ENCODE results near the gene MYF6. TPM values are rescaled to one million over a fixed set of nuclear protein-coding genes. Genes with fewer than 3 reads are reported as not detected.

Gene MYF6
- total RNA-seq (2021) (not detected in 2 replicates), Bru-seq, nascent RNA (not detected), BruChase-seq, experiment 1, labeled RNA remaining after a 2-hour chase (not detected), BruChase-seq, experiment 2, labeled RNA remaining after a 6-hour chase (not detected)
- long read RNA-seq = 0 reads

DNA sequence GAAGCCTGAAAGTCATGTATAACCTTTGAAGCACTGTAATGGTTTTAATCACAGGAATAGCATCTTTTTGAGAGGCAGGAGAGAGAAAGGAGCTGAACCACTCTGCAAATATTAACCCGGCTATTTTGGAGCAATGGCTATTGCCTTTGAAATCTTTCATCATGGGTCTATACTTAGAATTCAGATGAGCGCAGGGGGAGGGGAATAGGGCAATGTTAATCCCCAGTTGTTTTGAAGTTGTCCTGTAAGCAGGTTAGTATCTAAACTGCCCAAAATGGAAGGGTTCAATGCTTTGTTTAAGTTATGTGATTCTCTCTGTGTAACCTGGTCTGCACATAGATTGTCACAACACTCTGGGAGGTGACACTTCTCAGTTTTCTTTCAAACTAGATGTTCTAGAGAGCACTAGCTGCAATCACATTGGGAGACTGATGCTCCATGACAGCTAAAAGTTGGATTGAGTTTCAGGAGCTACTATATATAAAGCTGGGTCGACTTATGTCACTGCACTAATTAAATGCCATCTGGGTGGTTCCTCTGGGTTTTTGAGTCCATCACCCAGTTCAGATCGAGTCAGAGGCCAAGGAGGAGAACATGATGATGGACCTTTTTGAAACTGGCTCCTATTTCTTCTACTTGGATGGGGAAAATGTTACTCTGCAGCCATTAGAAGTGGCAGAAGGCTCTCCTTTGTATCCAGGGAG lies at the start of gene MYF6:
Gene MYF6, plus strand, starts transcription at position 509 of the 704 bp plus-strand sequence. Its CDS starts 86 bp downstream, at position 595.
- Histone ChIP-seq H4K20me1 (ENCODE audit: insufficient read depth) (no peaks in the 10 kb centered on the region), H3K36me3 (ENCODE audit: low read depth) (no peaks in the 10 kb centered on the region), H3K79me2 (ENCODE audit: low read depth) (no peaks in the 10 kb centered on the region), H3F3A (ENCODE audit: insufficient read depth, low read depth) (peaks cover 14% of the 10 kb centered on the region), H3K9me2 (ENCODE audit: insufficient read depth) (no peaks in the 10 kb centered on the region), H3K4me3 (no peak within 1 kb of the TSS), H3K27ac (no peak within 1 kb of the TSS), H2AFZ (no peak within 1 kb of the TSS), H3K9me3 (ENCODE audit: insufficient read depth, low read depth) (no peaks in the 10 kb centered on the region), H3K4me2 (no peak within 1 kb of the TSS), H3K27me3 (ENCODE audit: insufficient read depth, low read depth) (no peaks in the 10 kb centered on the region), H3K4me1 (replicated peaks; ENCODE audit: insufficient read depth) (peaks cover 17% of the 10 kb centered on the region)
- BruUV-seq (replicated peaks) = no TSS peak
- intact Hi-C loops (cut with micrococcal nuclease; ENCODE audit: unreplicated experiment) = no loop called here
- POLR2A ChIA-PET (ENCODE audit: unreplicated experiment) = no interaction called here
- DNase-seq = no peak
- TF ChIP-seq EZH2 (IDR thresholded peaks at IDR 0.05; ENCODE audit: low read depth) = no peak
- TF ChIP-seq, protein P1, sequence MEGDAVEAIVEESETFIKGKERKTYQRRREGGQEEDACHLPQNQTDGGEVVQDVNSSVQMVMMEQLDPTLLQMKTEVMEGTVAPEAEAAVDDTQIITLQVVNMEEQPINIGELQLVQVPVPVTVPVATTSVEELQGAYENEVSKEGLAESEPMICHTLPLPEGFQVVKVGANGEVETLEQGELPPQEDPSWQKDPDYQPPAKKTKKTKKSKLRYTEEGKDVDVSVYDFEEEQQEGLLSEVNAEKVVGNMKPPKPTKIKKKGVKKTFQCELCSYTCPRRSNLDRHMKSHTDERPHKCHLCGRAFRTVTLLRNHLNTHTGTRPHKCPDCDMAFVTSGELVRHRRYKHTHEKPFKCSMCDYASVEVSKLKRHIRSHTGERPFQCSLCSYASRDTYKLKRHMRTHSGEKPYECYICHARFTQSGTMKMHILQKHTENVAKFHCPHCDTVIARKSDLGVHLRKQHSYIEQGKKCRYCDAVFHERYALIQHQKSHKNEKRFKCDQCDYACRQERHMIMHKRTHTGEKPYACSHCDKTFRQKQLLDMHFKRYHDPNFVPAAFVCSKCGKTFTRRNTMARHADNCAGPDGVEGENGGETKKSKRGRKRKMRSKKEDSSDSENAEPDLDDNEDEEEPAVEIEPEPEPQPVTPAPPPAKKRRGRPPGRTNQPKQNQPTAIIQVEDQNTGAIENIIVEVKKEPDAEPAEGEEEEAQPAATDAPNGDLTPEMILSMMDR (conservative IDR thresholded peaks at IDR 0.05) = no peak
- CTCF ChIA-PET = interaction anchor here (0.7 kb wide), 1 partner anchor 25 kb away, joined by 6 read pairs; no protein-coding TSS in a partner anchor

DNA sequence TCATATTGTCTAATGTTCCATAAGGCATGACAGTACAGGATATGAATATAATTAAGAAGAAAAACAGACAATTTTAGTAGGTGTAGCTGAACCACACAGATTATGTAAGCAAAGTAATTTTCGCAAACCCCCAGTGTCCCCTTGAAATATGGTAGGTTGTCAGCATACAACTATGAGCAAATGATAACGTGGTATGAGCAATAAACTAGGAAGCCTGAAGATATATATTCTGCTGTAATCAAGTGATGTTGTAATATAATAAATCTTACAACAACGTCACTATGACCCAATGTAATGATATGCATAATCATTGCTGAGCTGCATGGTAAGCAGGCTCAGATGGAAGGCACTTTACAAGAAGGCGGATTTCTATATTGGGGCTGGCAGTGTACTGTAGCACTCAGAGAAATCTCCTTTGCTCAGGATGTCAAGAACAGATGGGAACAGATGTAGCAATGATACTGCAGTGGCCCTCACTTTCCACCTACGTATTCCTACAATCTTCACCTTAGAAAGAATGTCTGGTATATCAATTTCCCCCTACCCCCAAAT lies 47.8 kb upstream of the MYF6 start:
- intact Hi-C loops (cut with micrococcal nuclease; ENCODE audit: unreplicated experiment) = no loop called here
- Histone ChIP-seq H3K9me3 (ENCODE audit: insufficient read depth, low read depth) (no peaks in the 10 kb centered on the region), H2AFZ (peak overlapping the region; percentile 26; the same call in 1 of the 2 replicates), H3K4me1 (replicated peaks; ENCODE audit: insufficient read depth) (no peaks in the 10 kb centered on the region), H3F3A (ENCODE audit: insufficient read depth, low read depth) (no peaks in the 10 kb centered on the region; the same call in 1 of the 2 replicates), H3K9me2 (ENCODE audit: insufficient read depth) (no peaks in the 10 kb centered on the region), H3K4me3 (no peak overlapping the region), H3K4me2 (no peak overlapping the region), H3K36me3 (ENCODE audit: low read depth) (no peaks in the 10 kb centered on the region), H3K27me3 (ENCODE audit: insufficient read depth, low read depth) (no peaks in the 10 kb centered on the region), H4K20me1 (ENCODE audit: insufficient read depth) (no peaks in the 10 kb centered on the region), H3K79me2 (ENCODE audit: low read depth) (no peaks in the 10 kb centered on the region), H3K27ac (no peak overlapping the region)
- CTCF ChIA-PET = no interaction called here
- TF ChIP-seq, protein P1 (conservative IDR thresholded peaks at IDR 0.05) = no peak
- no peak for TF ChIP-seq EZH2 (IDR thresholded peaks at IDR 0.05; ENCODE audit: low read depth)
- POLR2A ChIA-PET (ENCODE audit: unreplicated experiment) = interaction anchor here (0.6 kb wide), 1 partner anchor 703 kb away, joined by 3 read pairs; no protein-coding TSS in a partner anchor
- DNase-seq = no peak
- BruUV-seq (replicated peaks) = no TSS peak

DNA sequence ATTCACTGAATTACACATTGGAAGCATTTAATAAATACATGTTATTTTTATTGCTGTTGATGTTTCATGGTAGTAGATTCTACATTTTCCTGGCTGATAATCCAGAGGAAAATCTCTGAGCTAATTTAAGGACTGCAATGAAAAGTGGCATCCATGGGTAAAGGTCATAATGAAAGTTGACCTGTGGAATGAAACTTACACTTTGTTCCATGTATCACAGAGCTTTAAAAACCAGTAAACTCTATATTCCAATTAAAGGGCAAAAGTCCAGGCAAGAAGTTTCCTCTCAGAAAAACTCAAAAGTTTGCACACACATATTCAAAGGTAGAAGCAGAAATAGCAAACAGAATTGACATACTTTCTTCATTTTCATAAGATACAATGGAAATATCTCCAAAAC lies 44.8 kb upstream of the MYF6 start:
- no TSS peak for BruUV-seq (replicated peaks)
- Histone ChIP-seq H2AFZ (no peak overlapping the region), H4K20me1 (ENCODE audit: insufficient read depth) (no peaks in the 10 kb centered on the region), H3K79me2 (ENCODE audit: low read depth) (no peaks in the 10 kb centered on the region), H3K27ac (no peak overlapping the region), H3K9me2 (ENCODE audit: insufficient read depth) (no peaks in the 10 kb centered on the region), H3F3A (ENCODE audit: insufficient read depth, low read depth) (no peaks in the 10 kb centered on the region; the same call in 1 of the 2 replicates), H3K27me3 (ENCODE audit: insufficient read depth, low read depth) (no peaks in the 10 kb centered on the region), H3K4me3 (no peak overlapping the region), H3K4me2 (no peak overlapping the region), H3K36me3 (ENCODE audit: low read depth) (no peaks in the 10 kb centered on the region), H3K9me3 (ENCODE audit: insufficient read depth, low read depth) (no peaks in the 10 kb centered on the region), H3K4me1 (replicated peaks; ENCODE audit: insufficient read depth) (no peaks in the 10 kb centered on the region)
- ChIA-PET POLR2A (ENCODE audit: unreplicated experiment) (no interaction called here), CTCF (no interaction called here)
- intact Hi-C loops (cut with micrococcal nuclease; ENCODE audit: unreplicated experiment) = no loop called here
- no peak for TF ChIP-seq EZH2 (IDR thresholded peaks at IDR 0.05; ENCODE audit: low read depth)
- TF ChIP-seq, protein P1 (conservative IDR thresholded peaks at IDR 0.05) = no peak
- no peak for DNase-seq
